AG09319 (cell line): ENCODE measurements around the gene CRBN.

Experiments used
- DNase-seq: peaks from one replicate; pipeline ENCODE4 v3.0.0-alpha.2; 2010; ENCODE audit warnings: low read depth; ENCODE audit errors: extremely low read depth
- CTCF ChIP-seq: IDR thresholded peaks from 2 replicates; pipeline ENCODE4 v1.5.1; 2011; ENCODE audit warnings: low read depth, mild to moderate bottlenecking, inconsistent platforms, low read length, moderate library complexity

Gene CRBN

GRCh38 chr3:3113042-3113709 is 66.3 kb downstream of the CRBN start:
- DNase-seq: no peak
- TF ChIP-seq CTCF: no peak

GRCh38 chr3:3110749-3111361 is 68.6 kb downstream of the CRBN start:
- TF ChIP-seq CTCF: no peak
- no peak for DNase-seq

- no peak for DNase-seq
- no peak for TF ChIP-seq CTCF
Observed at GRCh38 chr3:3110299-3110630, 69.2 kb downstream of the CRBN start, which contains the start of gene IL5RA. TSS of gene IL5RA (minus strand) at chr3:3110374. CDS start at chr3:3104984, 5,390 bp downstream.

- no peak for DNase-seq
- TF ChIP-seq CTCF: no peak
Observed at GRCh38 chr3:3109407-3110298, 69.8 kb downstream of the CRBN start.

GRCh38 chr3:3107858-3108257 is 71.6 kb downstream of the CRBN start:
- no peak for TF ChIP-seq CTCF
- DNase-seq: no peak

GRCh38 chr3:3107181-3107580 is 72.3 kb downstream of the CRBN start:
- no peak for TF ChIP-seq CTCF
- no peak for DNase-seq

GRCh38 chr3:3105815-3106214 is 73.7 kb downstream of the CRBN start:
- no peak for DNase-seq
- no peak for TF ChIP-seq CTCF
